HepG2 (cell line): Measurements from ENCODE around the gene CDC14B. TPM values are rescaled to one million over a fixed set of nuclear protein-coding genes. Genes with fewer than 3 reads are reported as not detected.
A peak's percentile ranks its signal among the peaks of the same experiment; 100 is the strongest.

Experiments used
- AHR ChIP-seq: IDR thresholded peaks from 2 replicates; pipeline ENCODE4 v1.6.1; 2018; ENCODE audit warnings: missing genetic modification reagents, missing compliant biosample characterization
- AKAP8 ChIP-seq: sonication (generic); formaldehyde crosslinking; IDR thresholded peaks from 2 replicates; pipeline ENCODE4 v1.5.1; 2020; ENCODE audit warnings: mild to moderate bottlenecking, missing genetic modification reagents
- GZF1 ChIP-seq: sonication (generic); formaldehyde crosslinking; IDR thresholded peaks from 2 replicates; pipeline ENCODE4 v1.5.1; 2020; ENCODE audit warnings: mild to moderate bottlenecking, missing genetic modification reagents
- HDAC6 ChIP-seq: fragments of 200-600 bp; sonication (generic); IDR thresholded peaks from 2 replicates; pipeline ENCODE4 v1.7.0; 2017; ENCODE audit warnings: mild to moderate bottlenecking, antibody characterized with exemption, low read length, low read depth
- HOXA3 ChIP-seq: sonication (generic); formaldehyde crosslinking; IDR thresholded peaks from 2 replicates; pipeline ENCODE4 v1.5.0; 2020; ENCODE audit warnings: missing genetic modification reagents
- NRL ChIP-seq: sonication (generic); formaldehyde crosslinking; IDR thresholded peaks from 2 replicates; pipeline ENCODE4 v1.5.0; 2020; ENCODE audit warnings: missing genetic modification reagents, mild to moderate bottlenecking, moderate library complexity, borderline replicate concordance
- PHF5A ChIP-seq: IDR thresholded peaks from one replicate; pipeline ENCODE4 v1.6.1; 2018; ENCODE audit warnings: low read depth, missing genetic modification reagents; ENCODE audit not compliant: unreplicated experiment
- POLR2AphosphoS2 ChIP-seq: IDR thresholded peaks from 2 replicates; pipeline ENCODE4 v1.6.1; 2011; ENCODE audit warnings: low read depth, low read length, improper control_type of control experiment
- SALL1 ChIP-seq: sonication (generic); formaldehyde crosslinking; IDR thresholded peaks from 2 replicates; pipeline ENCODE4 v1.8.0; 2022; ENCODE audit warnings: mild to moderate bottlenecking, missing genetic modification reagents
- SMAD3 ChIP-seq: sonication (generic); formaldehyde crosslinking; IDR thresholded peaks from 2 replicates; pipeline ENCODE4 v1.4.0; 2020; ENCODE audit warnings: missing genetic modification reagents
- TCF7 ChIP-seq: sonication (generic); IDR thresholded peaks from 2 replicates; pipeline ENCODE4 v1.6.1; 2016; ENCODE audit warnings: antibody characterized with exemption, low read depth
- THAP11 ChIP-seq: IDR thresholded peaks from 2 replicates; pipeline ENCODE4 v1.6.1; 2016; ENCODE audit warnings: missing biosample characterization, missing genetic modification reagents
- TSC22D2 ChIP-seq: sonication (generic); formaldehyde crosslinking; IDR thresholded peaks from 2 replicates; pipeline ENCODE4 v1.5.1; 2020; ENCODE audit warnings: missing genetic modification reagents, mild to moderate bottlenecking, borderline replicate concordance
- ZNF230 ChIP-seq: sonication (generic); formaldehyde crosslinking; IDR thresholded peaks from 2 replicates; pipeline ENCODE4 v1.4.0; 2020; ENCODE audit warnings: mild to moderate bottlenecking, missing genetic modification reagents
- ZNF343 ChIP-seq: sonication (generic); formaldehyde crosslinking; IDR thresholded peaks from 2 replicates; pipeline ENCODE4 v1.4.0; 2020; ENCODE audit warnings: mild to moderate bottlenecking, missing genetic modification reagents
- ZNF383 ChIP-seq: sonication (generic); formaldehyde crosslinking; IDR thresholded peaks from 2 replicates; pipeline ENCODE4 v1.4.0; 2020; ENCODE audit warnings: missing genetic modification reagents, mild to moderate bottlenecking, borderline replicate concordance
- ZNF547 ChIP-seq: sonication (generic); formaldehyde crosslinking; IDR thresholded peaks from 2 replicates; pipeline ENCODE4 v1.5.1; 2020; ENCODE audit warnings: mild to moderate bottlenecking, missing genetic modification reagents
- ZNF556 ChIP-seq: sonication (generic); formaldehyde crosslinking; IDR thresholded peaks from 2 replicates; pipeline ENCODE4 v1.4.0; 2020; ENCODE audit warnings: mild to moderate bottlenecking, missing genetic modification reagents, borderline replicate concordance
- polyA plus RNA-seq, 8 experiments: library from polyadenylated mRNA; depleted of rRNA in 3 of 8; stranded (reverse) in 7 of 8; unstranded in 1 of 8; fragments of >200 nt; fragmentation: Illumina TruSeq in 4 of 8; extraction: Trizol in 4 of 8; gene quantifications; 2 replicates each; pipeline versions ENCODE4 v1.2.1 to v1.2.3, GENCODE V29; 2011 to 2016; ENCODE audit warnings: low read depth in 4 of 8, missing spikeins in 1 of 8, mixed read lengths in 1 of 8; ENCODE audit not compliant: insufficient read depth in 1 of 8
- total RNA-seq, 5 experiments: library from RNA; depleted of rRNA; stranded (reverse); fragments of >200 nt; fragmentation: Illumina TruSeq; extraction: Trizol; gene quantifications; 2 replicates each; pipeline ENCODE4 v1.2.3, GENCODE V29; 2016; ENCODE audit warnings: low read depth in 1 of 5
- TF ChIP-seq, protein P1 (sequence below): sonication (generic); formaldehyde crosslinking; IDR thresholded peaks from 2 replicates; pipeline ENCODE4 v1.4.0; 2020; ENCODE audit warnings: missing genetic modification reagents
- TF ChIP-seq, protein P2 (sequence below): sonication (generic); formaldehyde crosslinking; IDR thresholded peaks from 2 replicates; pipeline ENCODE4 v1.5.0; 2020; ENCODE audit warnings: mild to moderate bottlenecking, missing genetic modification reagents, borderline replicate concordance
- TF ChIP-seq, protein P3 (sequence below): fragments of 450-650 bp; IDR thresholded peaks from 2 replicates; pipeline ENCODE4 v1.6.1; 2017
- TF ChIP-seq, protein P4 (sequence below): sonication (generic); IDR thresholded peaks from 2 replicates; pipeline ENCODE4 v1.6.1; 2016; ENCODE audit warnings: low read depth, borderline replicate concordance
- TF ChIP-seq, protein P5 (sequence below), 2 experiments: sonication (generic) in 1 of 2; formaldehyde crosslinking in 1 of 2; IDR thresholded peaks; 2 replicates each; pipeline versions ENCODE4 v1.4.0 to v1.6.1; 2018 to 2020; ENCODE audit warnings: missing genetic modification reagents in 2 of 2, borderline replicate concordance in 1 of 2, low read depth in 1 of 2, mild to moderate bottlenecking in 1 of 2, missing biosample characterization in 1 of 2

CDC14B gene
- total and polyA plus RNA-seq, 2 of the 13 experiments (the other 11 are each of a cell fraction or from before 2014, with no cell fraction given): 25.8 to 33.3 TPM

DNA sequence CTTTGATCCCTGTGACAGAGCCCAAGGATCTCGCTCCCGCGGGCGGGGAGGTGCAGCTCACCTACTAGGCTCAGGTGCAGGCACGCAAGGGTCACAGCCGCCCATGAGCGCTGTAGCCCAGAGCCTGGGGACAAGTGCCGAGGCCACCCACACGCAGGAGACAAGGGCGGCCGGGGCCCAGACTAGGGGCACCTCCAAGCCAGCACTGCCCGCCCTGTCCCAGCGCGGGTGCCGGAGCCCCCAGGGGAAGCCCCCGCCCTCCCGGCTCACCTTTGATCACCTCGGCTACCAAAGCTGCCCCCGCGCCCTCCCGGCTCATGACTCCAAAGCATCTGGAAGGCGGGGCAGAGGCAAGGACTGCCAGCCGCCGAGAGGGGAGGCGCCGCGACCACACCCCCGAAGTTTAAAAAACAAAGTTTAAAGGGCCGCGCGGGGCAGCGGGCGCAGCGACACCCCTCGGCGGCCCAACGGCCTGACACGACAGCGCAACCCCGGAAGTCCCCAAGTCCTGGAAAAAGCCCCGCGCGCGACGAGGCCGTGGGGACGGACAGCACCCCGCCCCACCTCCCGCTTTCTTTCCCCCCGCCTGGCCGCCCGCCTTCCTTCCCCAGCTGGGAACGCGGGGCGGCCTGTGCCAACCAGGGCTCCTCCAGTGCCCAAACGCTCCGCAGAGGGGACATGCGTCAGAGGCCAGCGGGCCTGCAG lies 53.0 kb downstream of the CDC14B start (continued):
- TF ChIP-seq, protein P1, sequence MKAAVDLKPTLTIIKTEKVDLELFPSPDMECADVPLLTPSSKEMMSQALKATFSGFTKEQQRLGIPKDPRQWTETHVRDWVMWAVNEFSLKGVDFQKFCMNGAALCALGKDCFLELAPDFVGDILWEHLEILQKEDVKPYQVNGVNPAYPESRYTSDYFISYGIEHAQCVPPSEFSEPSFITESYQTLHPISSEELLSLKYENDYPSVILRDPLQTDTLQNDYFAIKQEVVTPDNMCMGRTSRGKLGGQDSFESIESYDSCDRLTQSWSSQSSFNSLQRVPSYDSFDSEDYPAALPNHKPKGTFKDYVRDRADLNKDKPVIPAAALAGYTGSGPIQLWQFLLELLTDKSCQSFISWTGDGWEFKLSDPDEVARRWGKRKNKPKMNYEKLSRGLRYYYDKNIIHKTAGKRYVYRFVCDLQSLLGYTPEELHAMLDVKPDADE (CRISPR knock-in tag): no peak
- peak; percentile 68 for TF ChIP-seq HOXA3 (CRISPR knock-in tag)
- no peak for TF ChIP-seq GZF1 (CRISPR knock-in tag)
- TF ChIP-seq ZNF383 (CRISPR knock-in tag): no peak
- TF ChIP-seq POLR2AphosphoS2: no peak
- TF ChIP-seq TCF7: peak; percentile 89
- peak; percentile 58; the same call in 1 of the 2 replicates for TF ChIP-seq ZNF556 (CRISPR knock-in tag)
- TF ChIP-seq, protein P2, sequence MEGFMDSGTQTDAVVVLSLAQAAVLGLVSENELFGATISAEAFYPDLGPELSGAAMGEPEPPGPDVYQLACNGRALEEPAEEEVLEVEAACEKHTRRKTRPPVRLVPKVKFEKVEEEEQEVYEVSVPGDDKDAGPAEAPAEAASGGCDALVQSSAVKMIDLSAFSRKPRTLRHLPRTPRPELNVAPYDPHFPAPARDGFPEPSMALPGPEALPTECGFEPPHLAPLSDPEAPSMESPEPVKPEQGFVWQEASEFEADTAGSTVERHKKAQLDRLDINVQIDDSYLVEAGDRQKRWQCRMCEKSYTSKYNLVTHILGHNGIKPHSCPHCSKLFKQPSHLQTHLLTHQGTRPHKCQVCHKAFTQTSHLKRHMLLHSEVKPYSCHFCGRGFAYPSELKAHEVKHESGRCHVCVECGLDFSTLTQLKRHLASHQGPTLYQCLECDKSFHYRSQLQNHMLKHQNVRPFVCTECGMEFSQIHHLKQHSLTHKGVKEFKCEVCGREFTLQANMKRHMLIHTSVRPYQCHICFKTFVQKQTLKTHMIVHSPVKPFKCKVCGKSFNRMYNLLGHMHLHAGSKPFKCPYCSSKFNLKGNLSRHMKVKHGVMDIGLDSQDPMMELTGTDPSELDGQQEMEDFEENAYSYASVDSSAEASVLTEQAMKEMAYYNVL (CRISPR knock-in tag): peak; percentile 56; the same call in 1 of the 2 replicates
- TF ChIP-seq SALL1 (CRISPR knock-in tag): peak; percentile 92
- no peak for TF ChIP-seq HDAC6
- TF ChIP-seq ZNF230 (CRISPR knock-in tag): peak; percentile 8; the same call in 1 of the 2 replicates
- peak; percentile 47; the same call in 1 of the 2 replicates for TF ChIP-seq TSC22D2
- peak; percentile 62; the same call in 1 of the 2 replicates for TF ChIP-seq AHR
- TF ChIP-seq AKAP8 (CRISPR knock-in tag): peak; percentile 74
- TF ChIP-seq SMAD3 (CRISPR knock-in tag): no peak
- no peak for TF ChIP-seq ZNF343
- no peak; the same call in none of the 2 replicates for TF ChIP-seq NRL (CRISPR knock-in tag)
- TF ChIP-seq, protein P3, sequence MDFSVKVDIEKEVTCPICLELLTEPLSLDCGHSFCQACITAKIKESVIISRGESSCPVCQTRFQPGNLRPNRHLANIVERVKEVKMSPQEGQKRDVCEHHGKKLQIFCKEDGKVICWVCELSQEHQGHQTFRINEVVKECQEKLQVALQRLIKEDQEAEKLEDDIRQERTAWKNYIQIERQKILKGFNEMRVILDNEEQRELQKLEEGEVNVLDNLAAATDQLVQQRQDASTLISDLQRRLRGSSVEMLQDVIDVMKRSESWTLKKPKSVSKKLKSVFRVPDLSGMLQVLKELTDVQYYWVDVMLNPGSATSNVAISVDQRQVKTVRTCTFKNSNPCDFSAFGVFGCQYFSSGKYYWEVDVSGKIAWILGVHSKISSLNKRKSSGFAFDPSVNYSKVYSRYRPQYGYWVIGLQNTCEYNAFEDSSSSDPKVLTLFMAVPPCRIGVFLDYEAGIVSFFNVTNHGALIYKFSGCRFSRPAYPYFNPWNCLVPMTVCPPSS: no peak
- TF ChIP-seq, protein P4, sequence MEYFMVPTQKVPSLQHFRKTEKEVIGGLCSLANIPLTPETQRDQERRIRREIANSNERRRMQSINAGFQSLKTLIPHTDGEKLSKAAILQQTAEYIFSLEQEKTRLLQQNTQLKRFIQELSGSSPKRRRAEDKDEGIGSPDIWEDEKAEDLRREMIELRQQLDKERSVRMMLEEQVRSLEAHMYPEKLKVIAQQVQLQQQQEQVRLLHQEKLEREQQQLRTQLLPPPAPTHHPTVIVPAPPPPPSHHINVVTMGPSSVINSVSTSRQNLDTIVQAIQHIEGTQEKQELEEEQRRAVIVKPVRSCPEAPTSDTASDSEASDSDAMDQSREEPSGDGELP: peak; percentile 37; the same call in 1 of the 2 replicates
- TF ChIP-seq THAP11 (CRISPR knock-in tag): peak; percentile 74
- TF ChIP-seq PHF5A (CRISPR knock-in tag): no peak
- TF ChIP-seq, protein P5, sequence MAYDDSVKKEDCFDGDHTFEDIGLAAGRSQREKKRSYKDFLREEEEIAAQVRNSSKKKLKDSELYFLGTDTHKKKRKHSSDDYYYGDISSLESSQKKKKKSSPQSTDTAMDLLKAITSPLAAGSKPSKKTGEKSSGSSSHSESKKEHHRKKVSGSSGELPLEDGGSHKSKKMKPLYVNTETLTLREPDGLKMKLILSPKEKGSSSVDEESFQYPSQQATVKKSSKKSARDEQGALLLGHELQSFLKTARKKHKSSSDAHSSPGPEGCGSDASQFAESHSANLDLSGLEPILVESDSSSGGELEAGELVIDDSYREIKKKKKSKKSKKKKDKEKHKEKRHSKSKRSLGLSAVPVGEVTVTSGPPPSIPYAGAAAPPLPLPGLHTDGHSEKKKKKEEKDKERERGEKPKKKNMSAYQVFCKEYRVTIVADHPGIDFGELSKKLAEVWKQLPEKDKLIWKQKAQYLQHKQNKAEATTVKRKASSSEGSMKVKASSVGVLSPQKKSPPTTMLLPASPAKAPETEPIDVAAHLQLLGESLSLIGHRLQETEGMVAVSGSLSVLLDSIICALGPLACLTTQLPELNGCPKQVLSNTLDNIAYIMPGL (CRISPR knock-in tag; IDR thresholded peaks at IDR 0.05; ENCODE audit: borderline replicate concordance in 1 of 2, low read depth in 1 of 2): peak; percentile 88 to 92; a peak in 3 of 4 replicates
- TF ChIP-seq ZNF547: peak; percentile 66
